ENCODE data around the gene TSC22D2.

TSC22D2 gene

GRCh38 chr3:150495563-150496168, 87.6 kb downstream of the TSC22D2 start:
- TF ChIP-seq EGR1 (IDR thresholded peaks at IDR 0.05) (no peak), RAD21 (IDR thresholded peaks at IDR 0.05; ENCODE audit: low read depth) (peak; percentile 86), YY1 (IDR thresholded peaks at IDR 0.05; ENCODE audit: low read depth) (no peak), CREB1 (IDR thresholded peaks at IDR 0.05; ENCODE audit: low read depth) (no peak), TEAD4 (IDR thresholded peaks at IDR 0.05) (no peak), TAF1 (IDR thresholded peaks at IDR 0.05; ENCODE audit: low read depth) (no peak)

GRCh38 chr3:150497956-150498355, 89.9 kb downstream of the TSC22D2 start:
- TF ChIP-seq FOXM1 (IDR thresholded peaks at IDR 0.05; ENCODE audit: borderline replicate concordance, low read depth) (no peak), RAD21 (IDR thresholded peaks at IDR 0.05; ENCODE audit: low read depth) (no peak), ZBTB7A (IDR thresholded peaks at IDR 0.05; ENCODE audit: low read depth) (no peak), MAX (IDR thresholded peaks at IDR 0.05) (no peak), NFIC (IDR thresholded peaks at IDR 0.05) (no peak), YY1 (IDR thresholded peaks at IDR 0.05; ENCODE audit: low read depth) (no peak), TEAD4 (IDR thresholded peaks at IDR 0.05) (no peak), CREB1 (IDR thresholded peaks at IDR 0.05; ENCODE audit: low read depth) (no peak), EP300 (IDR thresholded peaks at IDR 0.05; ENCODE audit: borderline replicate concordance) (no peak), TAF1 (IDR thresholded peaks at IDR 0.05; ENCODE audit: low read depth) (no peak), CEBPB (IDR thresholded peaks at IDR 0.05) (no peak)

GRCh38 chr3:150503402-150504099, 95.5 kb downstream of the TSC22D2 start:
- no peak for TF ChIP-seq EP300 (IDR thresholded peaks at IDR 0.05; ENCODE audit: borderline replicate concordance)
- TF ChIP-seq USF1 (IDR thresholded peaks at IDR 0.05): no peak
- TF ChIP-seq TCF12 (IDR thresholded peaks at IDR 0.05; ENCODE audit: low read depth): no peak
- TF ChIP-seq MAX (IDR thresholded peaks at IDR 0.05): no peak
- TF ChIP-seq CEBPB (IDR thresholded peaks at IDR 0.05): no peak
- no peak for TF ChIP-seq FOXM1 (IDR thresholded peaks at IDR 0.05; ENCODE audit: borderline replicate concordance, low read depth)

GRCh38 chr3:150504483-150504882, 96.4 kb downstream of the TSC22D2 start:
- TF ChIP-seq TEAD4 (IDR thresholded peaks at IDR 0.05) (no peak), ZBTB7A (IDR thresholded peaks at IDR 0.05; ENCODE audit: low read depth) (no peak), TAF1 (IDR thresholded peaks at IDR 0.05; ENCODE audit: low read depth) (no peak), EGR1 (IDR thresholded peaks at IDR 0.05) (no peak), REST (IDR thresholded peaks at IDR 0.05; ENCODE audit: low read depth) (no peak), NFIC (IDR thresholded peaks at IDR 0.05) (no peak), TCF12 (IDR thresholded peaks at IDR 0.05; ENCODE audit: low read depth) (no peak), CREB1 (IDR thresholded peaks at IDR 0.05; ENCODE audit: low read depth) (no peak), YY1 (IDR thresholded peaks at IDR 0.05; ENCODE audit: low read depth) (no peak), USF1 (IDR thresholded peaks at IDR 0.05) (no peak), EP300 (IDR thresholded peaks at IDR 0.05; ENCODE audit: borderline replicate concordance) (no peak), RAD21 (IDR thresholded peaks at IDR 0.05; ENCODE audit: low read depth) (no peak), CEBPB (IDR thresholded peaks at IDR 0.05) (no peak), MAX (IDR thresholded peaks at IDR 0.05) (no peak)

- TF ChIP-seq CEBPB (IDR thresholded peaks at IDR 0.05): no peak
Observed at GRCh38 chr3:150508401-150508800, 100.3 kb downstream of the TSC22D2 start.

- no peak for TF ChIP-seq USF1 (IDR thresholded peaks at IDR 0.05)
- no peak for TF ChIP-seq ZBTB7A (IDR thresholded peaks at IDR 0.05; ENCODE audit: low read depth)
- no peak for TF ChIP-seq CREB1 (IDR thresholded peaks at IDR 0.05; ENCODE audit: low read depth)
- no peak for TF ChIP-seq CEBPB (IDR thresholded peaks at IDR 0.05)
- TF ChIP-seq FOXM1 (IDR thresholded peaks at IDR 0.05; ENCODE audit: borderline replicate concordance, low read depth): no peak
- no peak for TF ChIP-seq YY1 (IDR thresholded peaks at IDR 0.05; ENCODE audit: low read depth)
- TF ChIP-seq REST (IDR thresholded peaks at IDR 0.05; ENCODE audit: low read depth): no peak
- no peak for TF ChIP-seq MAX (IDR thresholded peaks at IDR 0.05)
- no peak for TF ChIP-seq EGR1 (IDR thresholded peaks at IDR 0.05)
- TF ChIP-seq NFIC (IDR thresholded peaks at IDR 0.05): no peak
- no peak for TF ChIP-seq TEAD4 (IDR thresholded peaks at IDR 0.05)
- no peak for TF ChIP-seq EP300 (IDR thresholded peaks at IDR 0.05; ENCODE audit: borderline replicate concordance)
Observed at GRCh38 chr3:150509780-150510179, 101.7 kb downstream of the TSC22D2 start.
